NCI-H2196 (cell line): Measurements from ENCODE around the gene CACNA1H.

ENCODE experiments used
- DNase-seq: peaks from one replicate; lab custom pipeline; 2025; ENCODE audit not compliant: unreplicated experiment; lab: John Stamatoyannopoulos, UW

CACNA1H gene

DNA sequence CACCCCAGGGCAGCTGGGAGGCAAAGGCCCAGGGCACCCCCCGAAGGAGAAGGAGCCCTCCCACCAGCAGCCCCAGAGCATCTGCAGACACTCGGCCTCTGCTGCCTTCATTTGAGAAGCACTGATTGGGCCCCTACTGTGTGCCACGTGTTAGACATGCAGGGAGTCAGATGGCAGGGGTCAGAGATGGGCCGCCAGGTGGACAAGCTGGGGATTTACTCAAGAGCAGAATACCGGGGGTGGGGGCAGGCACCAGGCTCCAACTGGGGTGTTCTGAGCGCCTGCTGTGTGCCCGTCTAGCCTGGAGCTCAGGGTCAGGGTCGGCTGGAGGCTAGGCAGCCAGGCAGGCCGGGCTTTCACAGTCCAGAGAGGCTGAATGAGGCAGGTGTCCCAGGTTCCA is 53.4 kb downstream of the CACNA1H start:
- no peak for DNase-seq

DNA sequence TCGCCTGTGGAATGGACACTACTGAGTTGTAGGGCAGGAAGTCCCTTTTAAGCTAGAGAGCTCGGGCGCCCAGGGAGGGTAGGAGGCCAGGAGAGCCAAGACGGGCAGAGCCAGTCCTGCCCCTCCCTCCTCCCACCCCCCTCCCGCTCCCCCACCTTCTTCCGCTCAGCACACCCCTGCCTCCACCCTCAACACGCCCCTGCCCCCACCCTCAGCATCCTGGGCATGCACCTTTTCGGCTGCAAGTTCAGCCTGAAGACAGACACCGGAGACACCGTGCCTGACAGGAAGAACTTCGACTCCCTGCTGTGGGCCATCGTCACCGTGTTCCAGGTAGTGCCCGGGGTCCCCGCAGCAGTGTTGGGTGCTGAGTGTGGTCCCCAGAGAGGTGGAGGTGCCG is 53.9 kb downstream of the CACNA1H start:
- DNase-seq: no peak

DNA sequence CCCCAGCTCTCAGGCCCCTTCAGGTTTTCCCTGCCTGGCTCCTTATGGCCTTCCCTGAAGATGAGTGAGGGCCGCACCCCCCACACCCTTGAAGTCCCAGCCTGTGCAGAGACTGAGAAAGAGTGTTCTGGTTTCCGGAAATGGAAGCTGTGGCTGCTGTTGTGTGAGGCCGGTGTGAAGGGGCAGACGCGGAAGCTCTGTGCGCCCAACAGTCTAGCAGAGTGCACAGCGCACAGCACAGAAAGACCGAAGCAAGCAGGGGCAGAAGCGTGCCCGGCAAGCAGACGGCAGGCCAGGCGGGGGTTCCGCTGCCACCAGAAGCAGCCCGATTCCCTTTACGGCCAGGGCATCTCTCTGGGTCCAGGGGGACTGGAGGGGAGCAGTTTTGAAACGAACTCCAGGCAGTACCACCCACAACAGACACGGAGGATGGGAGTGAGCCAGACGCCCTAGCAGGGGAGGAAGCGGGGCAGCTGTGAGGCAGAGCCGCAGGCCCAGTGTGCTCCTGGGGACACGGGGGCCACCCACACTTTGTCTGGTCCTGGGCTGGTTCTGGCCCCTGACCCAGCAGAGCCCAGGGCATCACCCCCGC is 55.4 kb downstream of the CACNA1H start:
- DNase-seq: no peak

DNA sequence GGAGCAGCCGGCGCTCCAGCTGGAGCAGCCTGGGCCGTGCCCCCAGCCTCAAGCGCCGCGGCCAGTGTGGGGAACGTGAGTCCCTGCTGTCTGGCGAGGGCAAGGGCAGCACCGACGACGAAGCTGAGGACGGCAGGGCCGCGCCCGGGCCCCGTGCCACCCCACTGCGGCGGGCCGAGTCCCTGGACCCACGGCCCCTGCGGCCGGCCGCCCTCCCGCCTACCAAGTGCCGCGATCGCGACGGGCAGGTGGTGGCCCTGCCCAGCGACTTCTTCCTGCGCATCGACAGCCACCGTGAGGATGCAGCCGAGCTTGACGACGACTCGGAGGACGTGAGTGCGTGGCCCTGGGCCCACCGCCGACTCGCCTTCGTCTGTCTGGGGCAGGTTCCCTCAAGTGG is 56.2 kb downstream of the CACNA1H start:
- no peak for DNase-seq

GRCh38 chr16:1210461-1210860 is 57.6 kb downstream of the CACNA1H start:
- no peak for DNase-seq

GRCh38 chr16:1211451-1212268 is 58.8 kb downstream of the CACNA1H start:
- DNase-seq: no peak

- no peak for DNase-seq
Observed at GRCh38 chr16:1212616-1213194, 59.8 kb downstream of the CACNA1H start.

- no peak for DNase-seq
Observed at GRCh38 chr16:1213231-1213630, 60.3 kb downstream of the CACNA1H start.

GRCh38 chr16:1213796-1214372 is 61.0 kb downstream of the CACNA1H start:
- DNase-seq: no peak

DNA sequence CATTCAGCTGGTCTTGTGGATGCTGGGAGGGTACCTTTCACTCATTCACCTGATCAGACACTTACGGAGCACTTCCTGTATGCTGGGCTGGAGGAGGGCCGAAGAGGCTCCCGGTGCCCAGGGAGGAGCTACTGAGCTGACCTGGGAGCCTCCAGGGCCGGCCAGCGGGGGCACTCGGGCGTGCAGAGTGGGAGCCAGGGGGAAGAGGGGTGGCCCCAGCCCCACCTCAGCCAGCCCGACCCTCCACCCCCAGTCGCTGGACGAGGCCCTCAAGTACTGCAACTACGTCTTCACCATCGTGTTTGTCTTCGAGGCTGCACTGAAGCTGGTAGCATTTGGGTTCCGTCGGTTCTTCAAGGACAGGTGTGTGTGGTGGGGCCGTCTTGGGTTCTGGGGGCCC is 61.8 kb downstream of the CACNA1H start:
- DNase-seq: no peak

DNA sequence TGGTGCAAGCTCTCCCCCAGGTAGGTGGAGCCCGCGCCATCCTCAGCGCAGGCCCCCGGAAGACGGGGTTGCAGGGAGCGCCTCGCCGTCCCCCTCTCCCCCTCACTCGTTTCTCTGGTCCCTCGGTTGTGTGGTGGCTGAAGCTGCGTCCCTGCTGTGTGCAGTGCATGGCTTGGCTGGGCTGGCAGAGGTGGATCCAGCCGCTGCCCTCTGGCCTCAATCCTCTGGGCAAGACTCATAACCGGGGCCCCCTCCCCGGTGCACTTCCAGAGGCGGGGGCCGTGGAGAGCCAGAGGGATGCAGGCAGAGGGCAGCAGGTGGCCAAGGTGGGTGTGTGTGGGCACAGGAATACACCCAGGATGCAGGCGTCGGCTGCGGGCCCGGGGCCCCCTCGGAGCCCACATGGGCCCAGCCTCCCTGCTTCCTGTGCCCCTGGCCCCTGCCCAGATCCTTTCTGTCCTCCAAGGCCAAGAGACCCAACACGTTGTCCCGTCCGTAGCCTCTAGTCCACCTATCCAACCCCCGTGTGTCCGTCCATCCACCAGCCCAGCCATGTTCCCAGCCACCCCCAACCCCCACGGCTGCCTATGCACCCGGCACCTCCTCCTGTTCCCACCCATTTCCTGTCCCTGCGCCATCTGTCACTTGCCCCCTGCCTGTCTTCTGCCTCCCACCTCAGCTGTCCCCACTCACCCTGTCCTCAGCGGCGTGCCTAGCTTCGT is 62.8 kb downstream of the CACNA1H start:
- no peak for DNase-seq

DNA sequence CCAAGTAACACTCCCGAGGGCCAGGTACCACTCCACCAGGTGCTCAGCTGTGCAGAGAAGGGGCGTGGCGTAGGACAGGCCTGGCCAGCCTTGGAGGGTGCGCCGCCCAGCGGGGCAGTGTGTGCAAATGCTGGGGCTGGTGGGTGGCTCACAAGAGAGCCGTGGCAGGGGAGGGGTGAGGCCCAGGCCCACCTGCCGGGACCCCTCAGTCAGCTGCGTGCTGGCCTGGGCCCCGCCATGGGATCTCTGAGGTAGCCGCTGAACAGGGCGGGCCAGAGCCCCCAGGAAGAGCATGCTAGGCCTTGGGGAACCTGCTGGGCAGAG is 63.4 kb downstream of the CACNA1H start:
- DNase-seq: no peak

- DNase-seq: no peak
Observed at GRCh38 chr16:1216681-1217400, 63.9 kb downstream of the CACNA1H start.

DNA sequence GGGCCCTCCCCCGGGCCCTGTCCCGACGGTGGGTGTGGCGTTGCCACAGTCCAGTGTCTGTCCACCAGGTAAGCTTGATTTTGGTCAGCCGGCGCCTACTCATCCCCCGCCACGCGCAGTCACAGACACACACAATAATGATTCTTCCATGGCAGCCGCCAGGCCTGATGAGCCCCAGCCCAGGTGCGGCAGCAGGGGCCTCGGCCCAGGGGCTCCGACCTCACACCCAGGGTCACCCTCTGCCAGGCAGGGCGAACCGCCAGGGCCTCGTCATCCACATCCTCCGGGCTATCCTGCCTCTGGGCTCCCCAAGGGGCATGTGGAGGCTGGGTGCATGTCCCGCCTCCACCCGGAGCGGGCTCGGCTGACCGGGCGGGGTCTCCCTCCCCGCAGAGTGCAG is 64.6 kb downstream of the CACNA1H start:
- no peak for DNase-seq

GRCh38 chr16:1218061-1218929 is 65.4 kb downstream of the CACNA1H start:
- no peak for DNase-seq

DNA sequence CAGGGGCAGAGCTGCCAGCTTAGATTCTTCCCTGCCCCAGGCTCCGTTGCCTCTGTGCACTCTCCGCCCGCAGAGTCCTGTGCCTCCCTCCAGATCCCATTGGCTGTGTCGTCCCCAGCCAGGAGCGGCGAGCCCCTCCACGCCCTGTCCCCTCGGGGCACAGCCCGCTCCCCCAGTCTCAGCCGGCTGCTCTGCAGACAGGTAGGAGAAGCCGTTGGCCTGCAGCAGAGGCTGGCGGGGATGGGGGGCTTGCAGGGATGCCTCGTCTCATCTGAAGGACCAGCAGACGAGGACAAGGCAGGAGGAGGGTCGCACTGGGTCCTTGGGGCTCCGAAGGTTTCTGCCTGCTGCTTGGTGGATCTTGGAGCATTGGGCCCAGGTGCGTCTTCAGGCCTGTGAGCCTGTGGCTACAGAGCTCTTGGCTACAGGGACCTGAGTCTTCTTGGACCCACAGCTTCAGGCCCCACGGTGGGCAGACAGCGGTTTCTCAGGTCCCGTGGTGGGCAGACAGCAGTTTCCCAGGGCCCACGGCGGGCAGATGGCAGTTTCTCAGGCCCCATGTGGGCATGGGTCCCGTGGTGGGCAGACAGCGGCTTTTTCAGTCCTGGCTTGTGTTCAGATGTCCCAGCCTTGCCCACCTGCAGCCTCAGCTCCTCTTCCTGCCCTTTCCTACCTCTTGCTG is 66.2 kb downstream of the CACNA1H start:
- no peak for DNase-seq

DNA sequence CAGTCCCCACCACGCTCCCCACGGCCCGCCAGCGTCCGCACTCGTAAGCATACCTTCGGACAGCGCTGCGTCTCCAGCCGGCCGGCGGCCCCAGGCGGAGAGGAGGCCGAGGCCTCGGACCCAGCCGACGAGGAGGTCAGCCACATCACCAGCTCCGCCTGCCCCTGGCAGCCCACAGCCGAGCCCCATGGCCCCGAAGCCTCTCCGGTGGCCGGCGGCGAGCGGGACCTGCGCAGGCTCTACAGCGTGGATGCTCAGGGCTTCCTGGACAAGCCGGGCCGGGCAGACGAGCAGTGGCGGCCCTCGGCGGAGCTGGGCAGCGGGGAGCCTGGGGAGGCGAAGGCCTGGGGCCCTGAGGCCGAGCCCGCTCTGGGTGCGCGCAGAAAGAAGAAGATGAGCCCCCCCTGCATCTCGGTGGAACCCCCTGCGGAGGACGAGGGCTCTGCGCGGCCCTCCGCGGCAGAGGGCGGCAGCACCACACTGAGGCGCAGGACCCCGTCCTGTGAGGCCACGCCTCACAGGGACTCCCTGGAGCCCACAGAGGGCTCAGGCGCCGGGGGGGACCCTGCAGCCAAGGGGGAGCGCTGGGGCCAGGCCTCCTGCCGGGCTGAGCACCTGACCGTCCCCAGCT is 67.3 kb downstream of the CACNA1H start:
- no peak for DNase-seq

GRCh38 chr16:1220841-1221627 is 68.1 kb downstream of the CACNA1H start:
- DNase-seq: no peak
